Body of pancreas (tissue), 4 donors: ENCODE measurements around the gene MAGI3.

ENCODE experiments used
- POLR2A ChIP-seq, 3 donors: fragments of 450-650 bp; IDR thresholded peaks; one replicate each; pipeline ENCODE4 v1.6.1; 2016; ENCODE audit warnings: antibody characterized with exemption in 3 of 3, mild to moderate bottlenecking in 2 of 3
- TF ChIP-seq, protein P1 (sequence below), 7 experiments: fragments of 450-650 bp in 4 of 7; fragments of 200-600 bp in 3 of 7; sonication (generic) in 3 of 7; IDR thresholded peaks; one replicate each; pipeline ENCODE4 v1.5.1; 2016 to 2019; ENCODE audit warnings: antibody characterized with exemption in 7 of 7

DNA sequence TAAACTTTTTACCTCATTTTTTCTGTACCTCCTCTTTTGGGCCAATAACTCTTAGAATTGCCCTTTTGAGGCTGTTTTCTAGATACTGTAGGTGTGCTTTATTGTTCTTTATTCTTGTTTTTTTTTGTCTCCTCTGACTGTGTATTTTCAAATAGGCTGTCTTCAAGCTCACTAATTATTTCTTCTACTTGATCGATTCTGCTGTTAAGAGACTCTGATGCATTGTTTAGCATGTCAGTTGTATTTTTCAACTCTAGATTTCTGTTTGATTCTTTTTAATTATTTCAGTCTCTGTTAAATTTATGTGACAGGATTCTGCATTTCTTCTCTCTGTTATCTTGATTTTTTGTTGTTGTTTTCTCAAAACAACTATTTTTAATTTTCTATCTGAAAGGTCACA is 238.7 kb downstream of the MAGI3 start:
- TF ChIP-seq POLR2A (IDR thresholded peaks at IDR 0.05) = no peak
- TF ChIP-seq, protein P1, sequence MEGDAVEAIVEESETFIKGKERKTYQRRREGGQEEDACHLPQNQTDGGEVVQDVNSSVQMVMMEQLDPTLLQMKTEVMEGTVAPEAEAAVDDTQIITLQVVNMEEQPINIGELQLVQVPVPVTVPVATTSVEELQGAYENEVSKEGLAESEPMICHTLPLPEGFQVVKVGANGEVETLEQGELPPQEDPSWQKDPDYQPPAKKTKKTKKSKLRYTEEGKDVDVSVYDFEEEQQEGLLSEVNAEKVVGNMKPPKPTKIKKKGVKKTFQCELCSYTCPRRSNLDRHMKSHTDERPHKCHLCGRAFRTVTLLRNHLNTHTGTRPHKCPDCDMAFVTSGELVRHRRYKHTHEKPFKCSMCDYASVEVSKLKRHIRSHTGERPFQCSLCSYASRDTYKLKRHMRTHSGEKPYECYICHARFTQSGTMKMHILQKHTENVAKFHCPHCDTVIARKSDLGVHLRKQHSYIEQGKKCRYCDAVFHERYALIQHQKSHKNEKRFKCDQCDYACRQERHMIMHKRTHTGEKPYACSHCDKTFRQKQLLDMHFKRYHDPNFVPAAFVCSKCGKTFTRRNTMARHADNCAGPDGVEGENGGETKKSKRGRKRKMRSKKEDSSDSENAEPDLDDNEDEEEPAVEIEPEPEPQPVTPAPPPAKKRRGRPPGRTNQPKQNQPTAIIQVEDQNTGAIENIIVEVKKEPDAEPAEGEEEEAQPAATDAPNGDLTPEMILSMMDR (IDR thresholded peaks at IDR 0.05) = no peak
